GM23338 (cell line): ENCODE results near the gene ZIC5. TPM values are rescaled to one million over a fixed set of nuclear protein-coding genes. Genes with fewer than 3 reads are reported as not detected.

Experiments
- ATAC-seq: fragments of 200-7000 bp; cut with Tn5 transposase; 3 replicates; pipeline ENCODE4 v1.9.1; 2020
- DNase-seq: peaks from one replicate; pipeline ENCODE4 v3.0.0-alpha.2; 2015; ENCODE audit warnings: low spot score
- H2AFZ ChIP-seq: fragments of 200-600 bp; sonication (generic); 2 replicates; pipeline ENCODE4 v1.8.0; 2016; ENCODE audit warnings: antibody characterized with exemption, mild to moderate bottlenecking, moderate library complexity
- H3F3A ChIP-seq: fragments of 200-600 bp; sonication (generic); replicated peaks from 2 replicates; pipeline ENCODE4 v1.8.0; 2017; ENCODE audit warnings: antibody characterized with exemption, mixed run types, low read depth
- H3K27ac ChIP-seq: fragments of 200-600 bp; sonication (generic); 2 replicates; pipeline ENCODE4 v1.6.1; 2016; ENCODE audit warnings: low read depth
- H3K27me3 ChIP-seq: fragments of 200-600 bp; sonication (generic); 2 replicates; pipeline ENCODE4 v1.8.0; 2016; ENCODE audit warnings: mild to moderate bottlenecking, mixed run types, moderate library complexity; ENCODE audit not compliant: insufficient read depth
- H3K36me3 ChIP-seq: fragments of 200-600 bp; sonication (generic); 2 replicates; pipeline ENCODE4 v1.8.0; 2016; ENCODE audit warnings: mild to moderate bottlenecking; ENCODE audit not compliant: insufficient read depth
- H3K4me1 ChIP-seq: fragments of 200-600 bp; sonication (generic); 2 replicates; pipeline ENCODE4 v1.8.0; 2016; ENCODE audit warnings: mild to moderate bottlenecking, moderate library complexity; ENCODE audit not compliant: insufficient read depth
- H3K4me2 ChIP-seq: fragments of 200-600 bp; sonication (generic); 2 replicates; pipeline ENCODE4 v1.7.1; 2017; ENCODE audit warnings: mixed run types
- H3K4me3 ChIP-seq: fragments of 200-600 bp; sonication (generic); 2 replicates; pipeline ENCODE4 v1.6.1; 2016; ENCODE audit warnings: mixed run types
- H3K79me2 ChIP-seq: fragments of 200-600 bp; sonication (generic); replicated peaks from 2 replicates; pipeline ENCODE4 v1.8.0; 2017; ENCODE audit warnings: mild to moderate bottlenecking; ENCODE audit not compliant: insufficient read depth
- H3K9me2 ChIP-seq: fragments of 200-600 bp; sonication (generic); 2 replicates; pipeline ENCODE4 v1.8.0; 2017; ENCODE audit not compliant: insufficient read depth
- H4K20me1 ChIP-seq: fragments of 200-600 bp; sonication (generic); replicated peaks from 2 replicates; pipeline ENCODE4 v1.8.0; 2017; ENCODE audit warnings: mild to moderate bottlenecking; ENCODE audit not compliant: insufficient read depth
- H3K27ac Mint-ChIP-seq: 2 replicates; pipeline ENCODE4 v1.8.0; 2020; ENCODE audit warnings: inconsistent platforms, mild to moderate bottlenecking, moderate library complexity, mixed read lengths
- H3K27me3 Mint-ChIP-seq: 3 replicates; pipeline ENCODE4 v1.8.0; 2022; ENCODE audit warnings: low read depth, mild to moderate bottlenecking, moderate library complexity, mixed read lengths, inconsistent platforms; ENCODE audit not compliant: insufficient read depth, poor library complexity
- H3K36me3 Mint-ChIP-seq: 3 replicates; pipeline ENCODE4 v1.8.0; 2021; ENCODE audit warnings: low read depth, mild to moderate bottlenecking, inconsistent platforms, moderate library complexity, mixed read lengths
- H3K4me1 Mint-ChIP-seq: 3 replicates; pipeline ENCODE4 v1.8.0; 2020; ENCODE audit warnings: mild to moderate bottlenecking, inconsistent platforms, mixed read lengths
- H3K4me3 Mint-ChIP-seq: 3 replicates; pipeline ENCODE4 v1.8.0; 2021; ENCODE audit warnings: moderate library complexity, mild to moderate bottlenecking, inconsistent platforms, mixed read lengths
- H3K9me3 Mint-ChIP-seq: 3 replicates; pipeline ENCODE4 v1.8.0; 2020; ENCODE audit warnings: moderate library complexity, mild to moderate bottlenecking, inconsistent platforms, mixed read lengths
- CREB1 ChIP-seq: fragments of 250-450 bp; sonication (Bioruptor Pico); IDR thresholded peaks from 2 replicates; pipeline ENCODE4 v1.5.0; 2020; ENCODE audit warnings: low read depth, mild to moderate bottlenecking, moderate library complexity
- CTCF ChIP-seq, 2 experiments: fragments of 200-600 bp in 1 of 2; sonication (generic) in 1 of 2; conservative IDR thresholded peaks; 2 replicates each; pipeline versions ENCODE4 v1.5.1 to v1.6.1; 2016 to 2017; ENCODE audit warnings: antibody characterized with exemption in 2 of 2, low read depth in 2 of 2, mild to moderate bottlenecking in 2 of 2, moderate library complexity in 1 of 2
- ETS1 ChIP-seq: IDR thresholded peaks from 2 replicates; pipeline ENCODE4 v1.6.1; 2016; ENCODE audit warnings: antibody characterized with exemption
- EZH2 ChIP-seq: fragments of 200-600 bp; sonication (generic); IDR thresholded peaks from one replicate; pipeline ENCODE4 v1.8.0; 2017; ENCODE audit warnings: antibody characterized with exemption, mild to moderate bottlenecking, low read depth; ENCODE audit not compliant: unreplicated experiment
- JUNB ChIP-seq: IDR thresholded peaks from one replicate; pipeline ENCODE4 v1.6.1; 2016; ENCODE audit warnings: antibody characterized with exemption; ENCODE audit not compliant: unreplicated experiment
- NANOG ChIP-seq: IDR thresholded peaks from 2 replicates; pipeline ENCODE4 v1.6.1; 2016; ENCODE audit warnings: antibody characterized with exemption, borderline replicate concordance
- POLR2AphosphoS5 ChIP-seq: IDR thresholded peaks from 2 replicates; pipeline ENCODE4 v1.6.1; 2016; ENCODE audit warnings: antibody characterized with exemption, low read depth
- REST ChIP-seq: IDR thresholded peaks from one replicate; pipeline ENCODE4 v1.6.1; 2018; ENCODE audit warnings: antibody characterized with exemption; ENCODE audit not compliant: unreplicated experiment
- STAT1 ChIP-seq: IDR thresholded peaks from one replicate; pipeline ENCODE4 v1.6.1; 2016; ENCODE audit warnings: antibody characterized with exemption; ENCODE audit not compliant: unreplicated experiment
- ZNF114 ChIP-seq: fragments of 250-450 bp; sonication (Bioruptor Pico); IDR thresholded peaks from 2 replicates; pipeline ENCODE4 v1.5.0; 2020; ENCODE audit warnings: mild to moderate bottlenecking, moderate library complexity
- ZNF331 ChIP-seq: fragments of 250-450 bp; sonication (Bioruptor Pico); IDR thresholded peaks from 2 replicates; pipeline ENCODE4 v1.5.0; 2020; ENCODE audit warnings: low read depth, mild to moderate bottlenecking, moderate library complexity
- polyA plus RNA-seq: library from polyadenylated mRNA; unstranded; fragments of >200 nt; fragmentation: Nextera tagmentation; extraction: Ambion mirVana; gene quantifications from 2 replicates; pipeline ENCODE4 v1.2.1, GENCODE V29; 2016
- total RNA-seq: library from RNA; depleted of rRNA; stranded (reverse); fragments of >200 nt; shearing (Covaris generic); gene quantifications from 2 replicates; pipeline ENCODE4 v1.2.3, GENCODE V29; 2014
- TF ChIP-seq, protein P1 (sequence below): fragments of 250-450 bp; sonication (Bioruptor Pico); IDR thresholded peaks from 2 replicates; pipeline ENCODE4 v1.5.0; 2020; ENCODE audit warnings: mild to moderate bottlenecking, moderate library complexity

The ZIC5 gene
- total and polyA plus RNA-seq, 2 experiments from 2014 or later: 14.1 to 28.0 TPM

- Histone ChIP-seq H3K4me2 (no peak overlapping the region), H3K4me3 (no peak overlapping the region), H3K27ac (no peak overlapping the region), H4K20me1 (no peaks in the 10 kb centered on the region), H3K4me1 (peaks cover 7% of the 10 kb centered on the region; the same call in 1 of the 2 replicates), H3K79me2 (no peaks in the 10 kb centered on the region), H3K36me3 (no peaks in the 10 kb centered on the region), H3K9me2 (no peaks in the 10 kb centered on the region), H3F3A (no peaks in the 10 kb centered on the region; the same call in 1 of the 2 replicates), H3K27me3 (no peaks in the 10 kb centered on the region), H2AFZ (no peak overlapping the region)
- Mint-ChIP-seq H3K9me3 (no peaks in the 10 kb centered on the region), H3K27me3 (peaks cover 5% of the 10 kb centered on the region), H3K4me3 (no peak overlapping the region), H3K36me3 (no peaks in the 10 kb centered on the region), H3K27ac (no peak overlapping the region), H3K4me1 (peaks cover 16% of the 10 kb centered on the region)
- DNase-seq: no peak
- TF ChIP-seq CREB1: no peak
- no peak for TF ChIP-seq JUNB
- no peak for TF ChIP-seq CTCF (conservative IDR thresholded peaks at IDR 0.05; ENCODE audit: low read depth in 2 of 2)
- TF ChIP-seq ZNF331 (CRISPR knock-in tag): no peak
- TF ChIP-seq, protein P1, sequence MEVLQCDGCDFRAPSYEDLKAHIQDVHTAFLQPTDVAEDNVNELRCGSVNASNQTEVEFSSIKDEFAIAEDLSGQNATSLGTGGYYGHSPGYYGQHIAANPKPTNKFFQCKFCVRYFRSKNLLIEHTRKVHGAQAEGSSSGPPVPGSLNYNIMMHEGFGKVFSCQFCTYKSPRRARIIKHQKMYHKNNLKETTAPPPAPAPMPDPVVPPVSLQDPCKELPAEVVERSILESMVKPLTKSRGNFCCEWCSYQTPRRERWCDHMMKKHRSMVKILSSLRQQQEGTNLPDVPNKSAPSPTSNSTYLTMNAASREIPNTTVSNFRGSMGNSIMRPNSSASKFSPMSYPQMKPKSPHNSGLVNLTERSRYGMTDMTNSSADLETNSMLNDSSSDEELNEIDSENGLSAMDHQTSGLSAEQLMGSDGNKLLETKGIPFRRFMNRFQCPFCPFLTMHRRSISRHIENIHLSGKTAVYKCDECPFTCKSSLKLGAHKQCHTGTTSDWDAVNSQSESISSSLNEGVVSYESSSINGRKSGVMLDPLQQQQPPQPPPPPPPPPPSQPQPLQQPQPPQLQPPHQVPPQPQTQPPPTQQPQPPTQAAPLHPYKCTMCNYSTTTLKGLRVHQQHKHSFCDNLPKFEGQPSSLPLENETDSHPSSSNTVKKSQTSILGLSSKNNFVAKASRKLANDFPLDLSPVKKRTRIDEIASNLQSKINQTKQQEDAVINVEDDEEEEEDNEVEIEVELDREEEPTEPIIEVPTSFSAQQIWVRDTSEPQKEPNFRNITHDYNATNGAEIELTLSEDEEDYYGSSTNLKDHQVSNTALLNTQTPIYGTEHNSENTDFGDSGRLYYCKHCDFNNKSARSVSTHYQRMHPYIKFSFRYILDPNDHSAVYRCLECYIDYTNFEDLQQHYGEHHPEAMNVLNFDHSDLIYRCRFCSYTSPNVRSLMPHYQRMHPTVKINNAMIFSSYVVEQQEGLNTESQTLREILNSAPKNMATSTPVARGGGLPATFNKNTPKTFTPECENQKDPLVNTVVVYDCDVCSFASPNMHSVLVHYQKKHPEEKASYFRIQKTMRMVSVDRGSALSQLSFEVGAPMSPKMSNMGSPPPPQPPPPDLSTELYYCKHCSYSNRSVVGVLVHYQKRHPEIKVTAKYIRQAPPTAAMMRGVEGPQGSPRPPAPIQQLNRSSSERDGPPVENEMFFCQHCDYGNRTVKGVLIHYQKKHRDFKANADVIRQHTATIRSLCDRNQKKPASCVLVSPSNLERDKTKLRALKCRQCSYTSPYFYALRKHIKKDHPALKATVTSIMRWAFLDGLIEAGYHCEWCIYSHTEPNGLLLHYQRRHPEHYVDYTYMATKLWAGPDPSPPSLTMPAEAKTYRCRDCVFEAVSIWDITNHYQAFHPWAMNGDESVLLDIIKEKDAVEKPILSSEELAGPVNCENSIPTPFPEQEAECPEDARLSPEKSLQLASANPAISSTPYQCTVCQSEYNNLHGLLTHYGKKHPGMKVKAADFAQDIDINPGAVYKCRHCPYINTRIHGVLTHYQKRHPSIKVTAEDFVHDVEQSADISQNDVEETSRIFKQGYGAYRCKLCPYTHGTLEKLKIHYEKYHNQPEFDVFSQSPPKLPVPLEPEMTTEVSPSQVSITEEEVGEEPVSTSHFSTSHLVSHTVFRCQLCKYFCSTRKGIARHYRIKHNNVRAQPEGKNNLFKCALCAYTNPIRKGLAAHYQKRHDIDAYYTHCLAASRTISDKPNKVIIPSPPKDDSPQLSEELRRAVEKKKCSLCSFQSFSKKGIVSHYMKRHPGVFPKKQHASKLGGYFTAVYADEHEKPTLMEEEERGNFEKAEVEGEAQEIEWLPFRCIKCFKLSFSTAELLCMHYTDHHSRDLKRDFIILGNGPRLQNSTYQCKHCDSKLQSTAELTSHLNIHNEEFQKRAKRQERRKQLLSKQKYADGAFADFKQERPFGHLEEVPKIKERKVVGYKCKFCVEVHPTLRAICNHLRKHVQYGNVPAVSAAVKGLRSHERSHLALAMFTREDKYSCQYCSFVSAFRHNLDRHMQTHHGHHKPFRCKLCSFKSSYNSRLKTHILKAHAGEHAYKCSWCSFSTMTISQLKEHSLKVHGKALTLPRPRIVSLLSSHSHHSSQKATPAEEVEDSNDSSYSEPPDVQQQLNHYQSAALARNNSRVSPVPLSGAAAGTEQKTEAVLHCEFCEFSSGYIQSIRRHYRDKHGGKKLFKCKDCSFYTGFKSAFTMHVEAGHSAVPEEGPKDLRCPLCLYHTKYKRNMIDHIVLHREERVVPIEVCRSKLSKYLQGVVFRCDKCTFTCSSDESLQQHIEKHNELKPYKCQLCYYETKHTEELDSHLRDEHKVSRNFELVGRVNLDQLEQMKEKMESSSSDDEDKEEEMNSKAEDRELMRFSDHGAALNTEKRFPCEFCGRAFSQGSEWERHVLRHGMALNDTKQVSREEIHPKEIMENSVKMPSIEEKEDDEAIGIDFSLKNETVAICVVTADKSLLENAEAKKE (CRISPR knock-in tag): no peak
- TF ChIP-seq NANOG: no peak
- no peak for TF ChIP-seq EZH2
- TF ChIP-seq ZNF114 (CRISPR knock-in tag): no peak
- no peak for TF ChIP-seq ETS1
- TF ChIP-seq POLR2AphosphoS5: no peak
- TF ChIP-seq STAT1: no peak
- no peak for TF ChIP-seq REST
- no peak for ATAC-seq
Measured at GRCh38 chr13:99923877-99924582, 47.5 kb downstream of the ZIC5 start.
